SK-N-SH (cell line): Measurements from ENCODE around the gene SMYD3.

ENCODE experiments used
- CHD2 ChIP-seq: fragments of 150-350 bp; IDR thresholded peaks from 2 replicates; pipeline ENCODE4 v1.6.1; 2018; ENCODE audit warnings: low read length; ENCODE audit not compliant: partially characterized antibody
- EZH2phosphoT487 ChIP-seq: fragments of 200-600 bp; sonication (generic); IDR thresholded peaks from 2 replicates; pipeline ENCODE4 v1.6.1; 2017; ENCODE audit warnings: low read depth, mixed run types, mild to moderate bottlenecking, antibody characterized with exemption, moderate library complexity, borderline replicate concordance
- POLR2AphosphoS5 ChIP-seq: IDR thresholded peaks from 2 replicates; pipeline ENCODE4 v1.6.1; 2012; ENCODE audit warnings: low read depth, low read length
- RFX5 ChIP-seq: IDR thresholded peaks from 2 replicates; pipeline ENCODE4 v1.6.1; 2012; ENCODE audit warnings: mild to moderate bottlenecking, improper control_type of control experiment, low read length
- TAF1 ChIP-seq: IDR thresholded peaks from 2 replicates; pipeline ENCODE4 v1.6.1; 2012; ENCODE audit warnings: low read depth, mild to moderate bottlenecking, low read length, moderate library complexity, borderline replicate concordance
- TF ChIP-seq, protein P1 (sequence below): fragments of 200-600 bp; sonication (generic); IDR thresholded peaks from 2 replicates; pipeline ENCODE4 v1.6.1; 2017; ENCODE audit warnings: antibody characterized with exemption, mild to moderate bottlenecking, moderate library complexity
- TF ChIP-seq, protein P2 (sequence below): IDR thresholded peaks from 2 replicates; pipeline ENCODE4; 2012

DNA sequence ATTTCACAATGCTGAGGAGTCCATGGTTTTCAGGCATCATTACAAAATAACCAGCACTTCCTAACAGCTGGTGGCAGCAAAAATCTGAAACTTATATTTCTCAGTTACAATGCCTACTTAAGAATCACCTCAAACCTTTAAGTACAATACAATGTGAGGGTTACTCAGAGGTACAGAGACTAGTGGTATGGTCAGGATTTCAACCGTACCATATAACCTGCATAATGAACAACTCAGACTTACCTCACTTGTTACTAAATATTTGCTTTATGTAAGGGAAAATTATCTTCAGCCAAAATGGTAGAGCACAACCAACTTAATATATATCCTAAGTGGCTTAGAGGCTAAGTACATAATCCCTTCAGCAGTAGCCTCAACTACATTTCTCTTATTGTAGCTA, 344.5 kb downstream of the SMYD3 start:
- TF ChIP-seq, protein P1, sequence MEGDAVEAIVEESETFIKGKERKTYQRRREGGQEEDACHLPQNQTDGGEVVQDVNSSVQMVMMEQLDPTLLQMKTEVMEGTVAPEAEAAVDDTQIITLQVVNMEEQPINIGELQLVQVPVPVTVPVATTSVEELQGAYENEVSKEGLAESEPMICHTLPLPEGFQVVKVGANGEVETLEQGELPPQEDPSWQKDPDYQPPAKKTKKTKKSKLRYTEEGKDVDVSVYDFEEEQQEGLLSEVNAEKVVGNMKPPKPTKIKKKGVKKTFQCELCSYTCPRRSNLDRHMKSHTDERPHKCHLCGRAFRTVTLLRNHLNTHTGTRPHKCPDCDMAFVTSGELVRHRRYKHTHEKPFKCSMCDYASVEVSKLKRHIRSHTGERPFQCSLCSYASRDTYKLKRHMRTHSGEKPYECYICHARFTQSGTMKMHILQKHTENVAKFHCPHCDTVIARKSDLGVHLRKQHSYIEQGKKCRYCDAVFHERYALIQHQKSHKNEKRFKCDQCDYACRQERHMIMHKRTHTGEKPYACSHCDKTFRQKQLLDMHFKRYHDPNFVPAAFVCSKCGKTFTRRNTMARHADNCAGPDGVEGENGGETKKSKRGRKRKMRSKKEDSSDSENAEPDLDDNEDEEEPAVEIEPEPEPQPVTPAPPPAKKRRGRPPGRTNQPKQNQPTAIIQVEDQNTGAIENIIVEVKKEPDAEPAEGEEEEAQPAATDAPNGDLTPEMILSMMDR, result no peak
- TF ChIP-seq TAF1, result no peak
- TF ChIP-seq RFX5, result no peak
- no peak for TF ChIP-seq POLR2AphosphoS5
- TF ChIP-seq, protein P2, sequence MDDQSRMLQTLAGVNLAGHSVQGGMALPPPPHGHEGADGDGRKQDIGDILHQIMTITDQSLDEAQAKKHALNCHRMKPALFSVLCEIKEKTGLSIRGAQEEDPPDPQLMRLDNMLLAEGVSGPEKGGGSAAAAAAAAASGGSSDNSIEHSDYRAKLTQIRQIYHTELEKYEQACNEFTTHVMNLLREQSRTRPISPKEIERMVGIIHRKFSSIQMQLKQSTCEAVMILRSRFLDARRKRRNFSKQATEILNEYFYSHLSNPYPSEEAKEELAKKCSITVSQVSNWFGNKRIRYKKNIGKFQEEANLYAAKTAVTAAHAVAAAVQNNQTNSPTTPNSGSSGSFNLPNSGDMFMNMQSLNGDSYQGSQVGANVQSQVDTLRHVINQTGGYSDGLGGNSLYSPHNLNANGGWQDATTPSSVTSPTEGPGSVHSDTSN, result no peak
- TF ChIP-seq EZH2phosphoT487, result no peak
- no peak for TF ChIP-seq CHD2
